ENCODE measurements around the gene KCNT2.
"Not testable (repeated sequence)": the region's sequence is repeated elsewhere in the genome, so short reads cannot be mapped to it uniquely, and the experiment has no call there.

Gene KCNT2

DNA sequence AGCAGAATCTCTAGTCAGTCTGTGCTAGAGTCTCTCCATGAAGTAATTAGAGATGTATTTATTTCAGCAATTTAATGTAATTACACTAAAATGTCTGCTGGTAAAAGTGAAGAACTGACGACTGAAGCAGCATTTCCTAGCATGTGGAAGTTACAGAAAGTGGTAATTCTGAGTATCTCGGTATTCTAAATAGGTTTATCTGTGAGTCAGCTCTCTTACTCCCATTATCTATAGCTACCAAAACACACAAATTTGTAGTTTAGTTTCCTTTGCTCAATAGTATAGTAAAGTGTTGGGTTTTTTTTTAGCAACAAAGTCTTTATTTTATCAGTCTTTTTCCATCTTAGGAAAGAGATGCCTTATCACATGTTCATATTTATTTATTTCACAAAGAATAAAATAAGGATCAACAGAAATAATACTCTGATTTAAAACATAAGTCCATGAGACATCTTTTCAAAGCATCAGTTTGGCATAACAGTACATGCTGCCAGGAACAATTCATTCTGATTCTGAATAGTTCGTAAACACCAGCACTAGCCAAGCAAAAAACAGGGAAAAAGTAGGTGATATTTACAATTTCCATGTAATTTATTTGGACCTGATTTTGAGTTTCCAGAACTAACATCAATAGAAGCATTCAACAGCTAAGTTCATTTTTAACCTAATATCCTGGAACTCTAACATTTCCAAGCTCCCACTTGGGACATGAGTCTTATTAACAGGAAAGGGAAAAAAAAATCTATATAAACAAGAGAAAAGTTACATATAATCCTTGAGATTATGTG lies 76.3 kb downstream of the KCNT2 start:
- Mint-ChIP-seq H3K4me1 (no peaks in the 10 kb centered on the region), H3K27me3 (no peaks in the 10 kb centered on the region), H3K27ac (ENCODE audit: low read depth) (no peak overlapping the region), H3K36me3 (ENCODE audit: insufficient read depth) (no peaks in the 10 kb centered on the region), H3K9me3 (no peaks in the 10 kb centered on the region), H3K4me3 (no peak overlapping the region)
- DNase-seq (ENCODE audit: low spot score in 2 of 2) (no peak), ATAC-seq (replicated peaks; ENCODE audit: extremely low read depth, poor library complexity, severe bottlenecking) (no peak)

DNA sequence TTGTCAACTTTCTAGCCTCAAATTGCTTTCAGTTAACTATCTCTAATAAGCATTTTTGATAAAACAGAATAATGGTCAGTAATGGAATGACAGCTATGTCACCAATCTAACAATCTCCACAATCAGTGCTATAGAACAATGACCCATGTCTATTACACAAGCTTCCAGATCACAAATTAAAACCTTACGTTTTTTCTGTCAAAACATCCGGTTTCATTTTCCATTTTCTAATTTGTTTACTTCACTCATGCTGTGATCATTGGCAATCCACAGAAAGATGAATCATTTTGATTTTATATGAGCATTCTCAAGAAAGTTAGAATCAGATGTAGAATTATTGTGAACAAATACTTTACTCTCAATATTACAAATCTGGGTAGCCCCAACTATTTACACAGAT lies 80.3 kb downstream of the KCNT2 start:
- H3K36me3 Mint-ChIP-seq (ENCODE audit: insufficient read depth) = no peaks in the 10 kb centered on the region
- H3K9me3 Mint-ChIP-seq = peaks cover 10% of the 10 kb centered on the region
- no peaks in the 10 kb centered on the region for H3K4me1 Mint-ChIP-seq
- no peak overlapping the region for H3K4me3 Mint-ChIP-seq
- H3K27me3 Mint-ChIP-seq = no peaks in the 10 kb centered on the region
- DNase-seq (ENCODE audit: low spot score in 2 of 2) = no peak
- no peak overlapping the region for H3K27ac Mint-ChIP-seq (ENCODE audit: low read depth)
- ATAC-seq (replicated peaks; ENCODE audit: extremely low read depth, poor library complexity, severe bottlenecking) = no peak

DNA sequence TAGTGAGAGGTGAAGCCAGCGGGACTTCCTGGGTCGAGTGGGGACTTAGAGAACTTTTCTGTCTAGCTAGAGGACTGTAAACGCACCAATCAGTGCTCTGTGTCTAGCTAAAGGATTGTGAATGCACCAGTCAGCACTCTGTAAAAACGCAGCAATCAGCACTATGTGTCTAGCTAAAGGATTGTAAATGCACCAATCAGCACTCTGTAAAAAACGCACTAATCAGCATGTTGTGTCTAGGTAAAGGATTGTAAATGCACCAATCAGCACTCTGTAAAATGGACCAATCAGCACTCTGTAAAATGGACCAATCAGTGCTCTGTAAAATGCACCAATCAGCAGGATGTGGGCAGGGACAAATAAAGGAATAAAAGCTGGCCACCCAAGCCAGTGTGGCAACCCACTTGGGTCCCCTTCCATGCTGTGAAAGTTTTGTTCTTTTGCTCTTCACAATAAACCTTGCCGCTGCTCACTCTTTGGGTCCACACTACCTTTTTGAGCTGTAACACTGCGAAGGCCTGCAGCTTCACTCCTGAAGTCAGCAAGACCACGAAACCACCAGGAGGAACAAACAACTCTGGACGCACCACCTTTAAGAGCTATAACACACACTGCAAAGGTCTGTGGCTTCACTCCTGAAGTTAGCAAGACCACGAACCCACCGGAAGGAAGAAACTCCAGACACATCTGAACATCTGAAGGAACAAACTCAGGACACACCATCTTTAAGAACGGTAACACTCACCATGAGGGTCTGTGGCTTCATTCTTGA lies 85.5 kb downstream of the KCNT2 start:
- not testable (repeated sequence) for H3K27me3 Mint-ChIP-seq

DNA sequence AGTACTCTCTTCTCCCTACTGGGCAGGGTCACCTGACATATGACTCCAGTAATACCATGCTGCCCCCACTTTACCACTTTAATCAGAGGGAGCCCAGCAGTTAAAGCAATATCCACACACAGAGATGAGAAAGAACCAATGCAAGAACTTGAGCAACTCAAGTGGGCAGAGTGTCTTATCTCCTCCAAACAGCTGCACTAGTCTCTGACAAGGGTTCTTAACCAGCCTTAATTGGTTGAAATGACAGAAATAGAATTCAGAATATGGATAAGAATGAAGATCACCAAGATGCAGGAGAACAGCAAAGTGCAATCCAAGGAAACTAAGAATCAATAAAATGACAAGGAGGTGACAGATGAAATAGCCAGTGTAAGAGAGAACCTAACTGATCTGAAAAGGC lies 91.0 kb downstream of the KCNT2 start:
- Mint-ChIP-seq H3K4me1 (no peaks in the 10 kb centered on the region), H3K27me3 (no peaks in the 10 kb centered on the region), H3K36me3 (ENCODE audit: insufficient read depth) (no peaks in the 10 kb centered on the region), H3K4me3 (no peak overlapping the region), H3K9me3 (peaks cover 30% of the 10 kb centered on the region), H3K27ac (ENCODE audit: low read depth) (no peak overlapping the region)
- no peak for ATAC-seq (replicated peaks; ENCODE audit: extremely low read depth, poor library complexity, severe bottlenecking)
- DNase-seq (ENCODE audit: low spot score in 2 of 2) = no peak

More for the DNA sequence above, 85.5 kb downstream of the KCNT2 start:
- H3K9me3 Mint-ChIP-seq = peaks cover 32% of the 10 kb centered on the region
- not testable (repeated sequence) for H3K4me1 Mint-ChIP-seq; H3K4me3 Mint-ChIP-seq; ATAC-seq (replicated peaks; ENCODE audit: extremely low read depth, poor library complexity, severe bottlenecking); DNase-seq (ENCODE audit: low spot score in 2 of 2); H3K27ac Mint-ChIP-seq (ENCODE audit: low read depth); H3K36me3 Mint-ChIP-seq (ENCODE audit: insufficient read depth)

DNA sequence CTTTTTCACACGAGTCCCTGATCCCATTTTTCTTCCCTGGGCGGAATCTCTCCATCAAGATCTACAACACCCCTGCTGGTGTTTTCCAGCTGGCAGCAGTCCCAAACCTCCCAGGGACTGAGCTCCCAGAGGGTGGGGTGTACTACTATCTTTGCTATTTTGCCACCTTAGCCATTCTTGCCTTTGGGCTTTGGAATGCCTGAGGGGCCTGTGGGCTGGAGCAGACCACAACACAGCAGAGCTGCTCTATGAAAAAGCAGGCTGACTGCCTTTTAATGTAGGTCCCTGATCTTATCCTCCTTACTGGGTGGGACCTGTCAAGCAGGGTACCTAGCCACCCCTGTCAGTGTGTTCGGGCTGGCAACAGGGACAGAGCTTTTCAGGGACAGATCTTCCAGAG lies 91.9 kb downstream of the KCNT2 start:
- no peak for ATAC-seq (replicated peaks; ENCODE audit: extremely low read depth, poor library complexity, severe bottlenecking)
- DNase-seq (ENCODE audit: low spot score in 2 of 2) = no peak
- Mint-ChIP-seq H3K4me3 (no peak overlapping the region), H3K27ac (ENCODE audit: low read depth) (no peak overlapping the region), H3K9me3 (peaks cover 30% of the 10 kb centered on the region), H3K27me3 (no peaks in the 10 kb centered on the region), H3K36me3 (ENCODE audit: insufficient read depth) (no peaks in the 10 kb centered on the region), H3K4me1 (no peaks in the 10 kb centered on the region)

DNA sequence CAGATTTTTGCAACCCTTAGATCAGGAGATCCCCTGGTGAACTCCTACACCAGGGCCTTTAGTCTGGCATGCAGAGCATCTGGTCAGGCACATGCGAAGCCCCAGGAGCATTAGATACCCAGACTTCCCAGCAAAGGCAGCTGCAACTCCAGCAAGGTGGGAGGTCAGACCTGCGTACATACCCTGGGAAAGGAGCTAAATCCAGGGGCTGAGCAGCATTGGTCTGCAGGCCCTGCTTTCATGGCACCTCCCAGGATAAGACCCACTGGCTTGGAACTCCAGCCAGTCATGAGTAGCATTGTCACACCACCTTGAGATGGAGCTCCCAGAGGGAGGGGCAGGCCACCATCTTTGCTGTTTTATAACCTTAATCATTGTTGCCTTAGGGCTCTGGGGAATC lies 92.3 kb downstream of the KCNT2 start:
- ATAC-seq (replicated peaks; ENCODE audit: extremely low read depth, poor library complexity, severe bottlenecking) = no peak
- Mint-ChIP-seq H3K4me3 (no peak overlapping the region), H3K4me1 (no peaks in the 10 kb centered on the region), H3K9me3 (peaks cover 30% of the 10 kb centered on the region), H3K27ac (ENCODE audit: low read depth) (no peak overlapping the region), H3K36me3 (ENCODE audit: insufficient read depth) (no peaks in the 10 kb centered on the region), H3K27me3 (no peaks in the 10 kb centered on the region)
- no peak for DNase-seq (ENCODE audit: low spot score in 2 of 2)

DNA sequence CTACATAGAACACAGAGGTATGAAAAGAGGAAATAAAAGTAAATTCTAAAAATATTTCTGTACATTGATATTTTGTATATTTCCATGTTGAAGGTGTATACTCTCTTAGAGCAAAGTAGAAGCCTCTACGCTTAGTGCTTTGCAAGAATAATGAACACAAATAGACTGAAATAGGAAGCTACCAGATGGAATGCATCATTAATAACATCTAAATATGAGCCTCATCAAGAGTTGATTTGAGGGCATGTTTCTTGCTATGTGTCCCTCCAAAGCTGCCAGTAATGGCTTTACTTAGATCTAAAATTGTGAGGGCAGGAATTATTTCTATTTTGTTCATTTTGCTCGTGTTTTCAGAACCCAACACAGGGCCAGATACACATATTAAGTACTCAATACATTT lies 94.4 kb downstream of the KCNT2 start:
- Mint-ChIP-seq H3K27me3 (no peaks in the 10 kb centered on the region), H3K4me1 (no peaks in the 10 kb centered on the region), H3K36me3 (ENCODE audit: insufficient read depth) (no peaks in the 10 kb centered on the region), H3K27ac (ENCODE audit: low read depth) (no peak overlapping the region), H3K9me3 (peaks cover 18% of the 10 kb centered on the region), H3K4me3 (no peak overlapping the region)
- DNase-seq (ENCODE audit: low spot score in 2 of 2) (no peak), ATAC-seq (replicated peaks; ENCODE audit: extremely low read depth, poor library complexity, severe bottlenecking) (no peak)

DNA sequence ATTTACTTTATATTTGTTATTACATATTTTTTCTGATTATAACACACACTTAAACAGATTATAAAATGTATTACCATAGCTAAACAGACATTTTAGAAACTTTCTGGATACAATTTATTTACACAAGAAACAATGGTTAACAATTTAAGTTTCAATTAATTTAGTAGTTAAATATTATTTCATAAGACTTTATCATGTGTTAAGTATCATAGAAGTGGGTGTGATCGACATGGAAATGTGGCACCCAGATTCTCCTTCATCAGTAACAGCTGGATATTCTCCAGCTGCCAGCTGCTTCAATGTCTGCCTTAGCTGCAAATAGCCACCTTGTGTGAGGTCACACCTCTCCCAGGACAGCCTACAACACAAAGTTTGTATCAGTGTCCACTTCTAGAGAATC lies 97.8 kb downstream of the KCNT2 start:
- Mint-ChIP-seq H3K27me3 (no peaks in the 10 kb centered on the region), H3K4me3 (no peak overlapping the region), H3K36me3 (ENCODE audit: insufficient read depth) (no peaks in the 10 kb centered on the region), H3K9me3 (peaks cover 8% of the 10 kb centered on the region), H3K4me1 (no peaks in the 10 kb centered on the region), H3K27ac (ENCODE audit: low read depth) (no peak overlapping the region)
- ATAC-seq (replicated peaks; ENCODE audit: extremely low read depth, poor library complexity, severe bottlenecking) = no peak
- no peak for DNase-seq (ENCODE audit: low spot score in 2 of 2)

DNA sequence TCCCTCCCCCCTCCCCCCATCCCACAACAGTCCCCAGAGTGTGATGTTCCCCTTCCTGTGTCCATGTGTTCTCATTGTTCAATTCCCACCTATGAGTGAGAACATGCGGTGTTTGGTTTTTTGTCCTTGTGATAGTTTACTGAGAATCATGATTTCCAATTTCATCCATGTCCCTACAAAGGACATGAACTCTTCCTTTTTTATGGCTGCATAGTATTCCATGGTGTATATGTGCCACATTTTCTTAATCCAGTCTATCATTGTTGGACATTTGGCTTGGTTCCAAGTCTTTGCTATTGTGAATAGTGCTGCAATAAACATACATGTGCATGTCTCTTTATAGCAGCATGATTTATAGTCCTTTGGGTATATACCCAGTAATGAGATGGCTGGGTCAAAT lies 104.0 kb downstream of the KCNT2 start:
- not testable (repeated sequence) for DNase-seq (ENCODE audit: low spot score in 2 of 2); H3K36me3 Mint-ChIP-seq (ENCODE audit: insufficient read depth); ATAC-seq (replicated peaks; ENCODE audit: extremely low read depth, poor library complexity, severe bottlenecking); H3K9me3 Mint-ChIP-seq; H3K27ac Mint-ChIP-seq (ENCODE audit: low read depth); H3K4me1 Mint-ChIP-seq; H3K4me3 Mint-ChIP-seq; H3K27me3 Mint-ChIP-seq

DNA sequence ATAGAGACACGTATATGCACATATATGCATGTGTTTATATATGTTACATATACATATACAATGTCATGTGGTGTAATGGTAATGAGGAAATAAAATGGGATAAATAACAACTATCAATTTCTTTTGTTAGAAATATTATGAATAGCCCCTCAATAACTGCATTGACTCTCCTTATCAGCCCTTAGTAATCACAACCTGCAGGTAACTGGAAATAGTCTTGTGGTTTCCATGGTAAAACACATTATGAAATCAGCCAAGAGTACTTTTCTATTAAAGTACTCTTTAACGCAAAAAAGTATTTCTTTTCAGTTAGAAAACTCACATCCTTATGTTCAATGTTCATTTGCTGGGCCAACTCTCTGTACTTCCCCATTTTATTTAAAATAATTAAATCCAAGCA lies 105.8 kb downstream of the KCNT2 start:
- H3K27me3 Mint-ChIP-seq = no peaks in the 10 kb centered on the region
- H3K4me1 Mint-ChIP-seq = no peaks in the 10 kb centered on the region
- DNase-seq (ENCODE audit: low spot score in 2 of 2) = no peak
- no peak overlapping the region for H3K27ac Mint-ChIP-seq (ENCODE audit: low read depth)
- no peak overlapping the region for H3K4me3 Mint-ChIP-seq
- H3K9me3 Mint-ChIP-seq = no peaks in the 10 kb centered on the region
- ATAC-seq (replicated peaks; ENCODE audit: extremely low read depth, poor library complexity, severe bottlenecking) = no peak
- H3K36me3 Mint-ChIP-seq (ENCODE audit: insufficient read depth) = no peaks in the 10 kb centered on the region

DNA sequence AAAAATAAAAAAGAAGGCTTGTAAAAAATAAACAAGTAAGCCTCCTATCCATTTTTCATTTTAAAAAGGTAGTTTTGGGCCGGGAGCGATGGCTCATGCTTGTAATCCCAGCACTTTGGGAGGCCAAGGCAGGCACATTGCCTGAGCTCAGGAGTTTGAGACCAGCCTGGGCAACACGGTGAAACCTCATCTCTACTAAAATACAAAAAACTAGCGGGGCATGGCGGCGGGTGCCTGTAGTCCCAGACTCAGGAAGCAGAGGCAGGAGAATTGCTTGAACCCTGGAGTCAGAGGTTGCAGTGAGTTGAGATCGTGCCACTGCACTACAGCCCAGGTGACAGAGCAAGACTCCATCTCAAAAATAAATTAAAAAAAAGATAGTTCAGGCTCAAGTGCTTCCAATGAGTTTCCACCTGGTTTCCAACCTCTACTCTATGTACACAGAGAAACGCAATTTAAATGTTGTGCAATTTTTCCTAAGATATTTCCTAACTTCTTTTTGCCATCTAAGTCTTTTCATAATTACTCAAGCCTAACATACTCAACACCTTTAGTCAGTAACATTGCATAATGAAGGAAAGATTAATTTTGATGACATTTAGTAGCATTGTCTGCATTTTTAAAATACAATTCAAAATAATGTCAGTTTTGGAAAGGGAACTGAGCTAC lies 106.3 kb downstream of the KCNT2 start:
- DNase-seq (ENCODE audit: low spot score in 2 of 2) = no peak
- ATAC-seq (replicated peaks; ENCODE audit: extremely low read depth, poor library complexity, severe bottlenecking) = no peak
- H3K4me1 Mint-ChIP-seq = no peaks in the 10 kb centered on the region
- no peaks in the 10 kb centered on the region for H3K36me3 Mint-ChIP-seq (ENCODE audit: insufficient read depth)
- no peak overlapping the region for H3K4me3 Mint-ChIP-seq
- H3K27ac Mint-ChIP-seq (ENCODE audit: low read depth) = no peak overlapping the region
- H3K27me3 Mint-ChIP-seq = no peaks in the 10 kb centered on the region
- no peaks in the 10 kb centered on the region for H3K9me3 Mint-ChIP-seq

DNA sequence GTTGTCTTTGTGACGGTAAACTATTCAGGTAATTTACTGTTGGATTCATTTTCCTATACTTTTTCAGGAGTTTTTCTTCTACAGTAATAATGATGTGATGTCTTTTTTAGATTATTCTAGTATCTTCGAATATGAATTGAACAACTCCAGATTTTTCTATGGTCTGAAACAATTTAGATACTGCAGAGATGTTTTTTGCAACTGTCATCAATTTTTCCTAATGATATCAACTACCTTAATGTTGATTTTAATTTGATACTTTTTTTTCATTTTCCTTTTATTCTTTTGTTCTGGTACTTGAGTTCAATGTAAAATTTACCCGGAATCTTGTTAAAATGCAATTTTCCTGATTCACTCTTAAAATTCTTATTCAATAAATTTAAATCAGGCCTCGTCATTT lies 110.4 kb downstream of the KCNT2 start:
- no peaks in the 10 kb centered on the region for H3K4me1 Mint-ChIP-seq
- ATAC-seq (replicated peaks; ENCODE audit: extremely low read depth, poor library complexity, severe bottlenecking) (no peak), DNase-seq (ENCODE audit: low spot score in 2 of 2) (no peak)
- no peaks in the 10 kb centered on the region for H3K27me3 Mint-ChIP-seq
- H3K9me3 Mint-ChIP-seq = peaks cover 6% of the 10 kb centered on the region
- H3K36me3 Mint-ChIP-seq (ENCODE audit: insufficient read depth) = no peaks in the 10 kb centered on the region
- no peak overlapping the region for H3K27ac Mint-ChIP-seq (ENCODE audit: low read depth)
- H3K4me3 Mint-ChIP-seq = no peak overlapping the region

DNA sequence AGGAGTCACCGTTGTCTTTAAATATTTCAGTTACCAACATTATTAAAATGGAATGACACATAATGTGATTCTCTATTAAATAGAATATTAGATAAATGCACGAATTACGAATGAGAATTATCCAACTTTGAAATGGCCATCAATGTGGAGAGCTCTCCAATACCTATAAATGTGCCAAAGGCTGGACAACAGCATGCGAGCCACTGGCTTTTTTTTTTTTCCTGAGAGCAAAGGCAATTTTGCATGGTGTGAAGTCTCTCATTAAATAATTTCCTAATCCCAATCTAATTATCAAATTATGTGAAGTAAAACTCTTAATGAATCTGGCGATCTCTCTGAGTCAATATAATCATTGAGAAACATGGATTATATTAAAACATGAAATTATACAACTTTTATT lies 113.5 kb downstream of the KCNT2 start:
- Mint-ChIP-seq H3K27ac (ENCODE audit: low read depth) (no peak overlapping the region), H3K36me3 (ENCODE audit: insufficient read depth) (no peaks in the 10 kb centered on the region), H3K4me3 (no peak overlapping the region), H3K9me3 (peaks cover 6% of the 10 kb centered on the region), H3K4me1 (no peaks in the 10 kb centered on the region), H3K27me3 (no peaks in the 10 kb centered on the region)
- DNase-seq (ENCODE audit: low spot score in 2 of 2) (no peak), ATAC-seq (replicated peaks; ENCODE audit: extremely low read depth, poor library complexity, severe bottlenecking) (no peak)

Data from central memory CD8-positive, alpha-beta T cell (primary cell).